Stimulated activated effector memory CD8-positive, alpha-beta T cell treated with anti-CD3 and anti-CD28 coated beads, Interleukin-12 subunit alpha, Interleukin-12 subunit beta, amount 100 ng/mL, for 72 hours (primary cell): ENCODE data around the gene SPTSSA.
"Not testable (repeated sequence)": the region's sequence is repeated elsewhere in the genome, so short reads cannot be mapped to it uniquely, and the experiment has no call there.

Experiments used
- ATAC-seq: fragments of 150-1000 bp; cut with Tn5 transposase; 2 replicates; pipeline ENCODE4 v1.10.0; 2021
- DNase-seq, 2 donors: peaks; one replicate each; pipeline ENCODE4 v3.0.0; 2021 to 2022; ENCODE audit warnings: low spot score in 2 of 2
- H3K27ac Mint-ChIP-seq: one replicate; pipeline ENCODE4 v1.8.0; 2022; ENCODE audit warnings: mild to moderate bottlenecking, mixed read lengths
- H3K36me3 Mint-ChIP-seq: one replicate; pipeline ENCODE4 v1.8.0; 2022; ENCODE audit warnings: mild to moderate bottlenecking, mixed read lengths
- H3K4me1 Mint-ChIP-seq: one replicate; pipeline ENCODE4 v1.8.0; 2022; ENCODE audit warnings: mixed read lengths
- H3K4me3 Mint-ChIP-seq: one replicate; pipeline ENCODE4 v1.8.0; 2022; ENCODE audit warnings: mild to moderate bottlenecking, mixed read lengths
- H3K9me3 Mint-ChIP-seq: one replicate; pipeline ENCODE4 v1.8.0; 2022; ENCODE audit warnings: mixed read lengths

SPTSSA gene

GRCh38 chr14:34482463-34482862, 20.4 kb upstream of the SPTSSA start:
- H3K4me1 Mint-ChIP-seq: no peaks in the 10 kb centered on the region
- no peak overlapping the region for H3K27ac Mint-ChIP-seq
- DNase-seq: no peak

GRCh38 chr14:34479694-34480093, 17.7 kb upstream of the SPTSSA start:
- Mint-ChIP-seq H3K4me1 (no peaks in the 10 kb centered on the region), H3K4me3 (no peak overlapping the region), H3K9me3 (no peaks in the 10 kb centered on the region), H3K36me3 (no peaks in the 10 kb centered on the region), H3K27ac (no peak overlapping the region)
- DNase-seq (no peak), ATAC-seq (no peak)

More at GRCh38 chr14:34482463-34482862, 20.4 kb upstream of the SPTSSA start:
- H3K4me3 Mint-ChIP-seq: no peak overlapping the region
- H3K9me3 Mint-ChIP-seq: peaks cover 3% of the 10 kb centered on the region
- ATAC-seq: no peak
- no peaks in the 10 kb centered on the region for H3K36me3 Mint-ChIP-seq

DNA sequence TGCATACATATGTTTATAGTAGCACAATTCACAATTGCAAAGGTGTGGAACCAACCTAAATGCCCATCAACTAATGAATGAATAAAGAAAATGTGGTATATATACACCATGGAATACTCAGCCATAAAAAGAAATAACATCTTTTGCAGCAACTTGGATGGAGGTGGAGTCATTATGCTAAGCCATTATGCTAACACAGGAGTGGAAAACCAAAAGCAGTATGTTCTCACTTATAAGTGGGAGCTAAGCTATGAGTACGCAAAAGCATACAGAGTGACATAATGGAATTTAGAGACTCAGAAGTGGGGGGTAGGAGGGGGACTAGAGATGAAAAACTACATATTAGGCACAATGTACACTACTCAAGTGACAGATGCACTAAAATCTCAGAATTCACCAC, 16.2 kb upstream of the SPTSSA start:
- DNase-seq (no peak), ATAC-seq (no peak)
- Mint-ChIP-seq H3K27ac (no peak overlapping the region), H3K9me3 (no peaks in the 10 kb centered on the region), H3K4me1 (no peaks in the 10 kb centered on the region), H3K4me3 (no peak overlapping the region), H3K36me3 (no peaks in the 10 kb centered on the region)

DNA sequence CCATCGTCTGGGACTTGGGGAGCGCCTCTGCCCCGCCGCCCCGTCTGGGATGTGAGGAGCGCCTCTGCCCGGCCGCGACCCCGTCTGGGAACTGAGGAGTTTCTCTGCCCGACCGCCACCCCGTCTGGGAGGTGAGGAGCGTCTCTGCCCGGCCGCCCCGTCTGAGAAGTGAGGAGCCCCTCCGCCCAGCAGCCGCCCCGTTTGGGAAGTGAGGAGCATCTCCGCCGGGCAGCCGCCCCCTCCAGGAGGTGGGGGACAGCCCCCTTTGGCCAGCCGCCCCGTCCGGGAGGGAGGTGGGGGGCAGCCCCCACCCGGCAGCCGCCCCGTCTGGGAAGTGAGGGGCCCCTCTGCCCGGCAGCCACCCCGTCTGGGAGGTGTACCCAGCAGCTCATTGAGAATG, 14.0 kb upstream of the SPTSSA start:
- not testable (repeated sequence) for H3K36me3 Mint-ChIP-seq, H3K27ac Mint-ChIP-seq, H3K4me1 Mint-ChIP-seq, ATAC-seq, DNase-seq, H3K4me3 Mint-ChIP-seq, H3K9me3 Mint-ChIP-seq

- Mint-ChIP-seq H3K9me3 (no peaks in the 10 kb centered on the region), H3K4me1 (no peaks in the 10 kb centered on the region), H3K27ac (no peak overlapping the region), H3K36me3 (no peaks in the 10 kb centered on the region), H3K4me3 (no peak overlapping the region)
- ATAC-seq: no peak
- DNase-seq: no peak
Measured at GRCh38 chr14:34475163-34475562, 13.1 kb upstream of the SPTSSA start.

- H3K4me3 Mint-ChIP-seq: no peak overlapping the region
- no peak overlapping the region for H3K27ac Mint-ChIP-seq
- H3K9me3 Mint-ChIP-seq: no peaks in the 10 kb centered on the region
- ATAC-seq (no peak), DNase-seq (no peak)
- no peaks in the 10 kb centered on the region for H3K4me1 Mint-ChIP-seq
- H3K36me3 Mint-ChIP-seq: no peaks in the 10 kb centered on the region
Measured at GRCh38 chr14:34474187-34474679, 12.2 kb upstream of the SPTSSA start.

DNA sequence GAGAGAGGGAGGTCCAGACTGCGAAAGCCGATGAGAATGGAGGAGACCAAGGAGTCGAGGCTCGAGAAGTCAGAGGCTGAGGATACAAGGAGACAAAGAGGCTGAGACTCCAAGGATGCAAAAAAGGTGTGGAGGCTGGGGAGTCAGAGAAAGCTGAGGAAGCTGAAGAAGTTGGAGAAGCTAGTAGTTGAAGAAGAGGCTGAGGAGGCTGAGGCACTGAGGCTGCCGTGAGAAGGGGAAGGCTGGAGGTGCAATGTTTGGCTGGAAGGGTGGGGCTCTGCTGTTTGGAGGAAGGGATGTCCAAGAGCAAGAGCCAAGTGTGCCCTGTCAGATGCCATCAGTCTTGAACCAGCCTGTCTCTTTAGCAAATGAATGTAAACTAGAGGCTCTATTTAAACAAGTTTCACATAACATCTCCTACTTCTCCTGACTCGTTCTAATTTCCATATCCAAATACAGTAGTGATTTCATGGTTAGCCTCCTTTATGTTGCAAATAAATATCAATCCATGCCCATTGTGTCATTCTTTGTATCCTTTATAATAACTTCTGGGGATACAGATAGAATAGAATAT, 10.8 kb upstream of the SPTSSA start:
- Mint-ChIP-seq H3K36me3 (no peaks in the 10 kb centered on the region), H3K27ac (no peak overlapping the region), H3K9me3 (no peaks in the 10 kb centered on the region), H3K4me3 (no peak overlapping the region), H3K4me1 (no peaks in the 10 kb centered on the region)
- DNase-seq (no peak), ATAC-seq (no peak)

GRCh38 chr14:34470319-34470718, 8.3 kb upstream of the SPTSSA start:
- no peaks in the 10 kb centered on the region for H3K36me3 Mint-ChIP-seq
- H3K27ac Mint-ChIP-seq: no peak overlapping the region
- no peaks in the 10 kb centered on the region for H3K4me1 Mint-ChIP-seq
- no peak for ATAC-seq
- H3K4me3 Mint-ChIP-seq: no peak overlapping the region
- no peak for DNase-seq
- H3K9me3 Mint-ChIP-seq: no peaks in the 10 kb centered on the region

DNA sequence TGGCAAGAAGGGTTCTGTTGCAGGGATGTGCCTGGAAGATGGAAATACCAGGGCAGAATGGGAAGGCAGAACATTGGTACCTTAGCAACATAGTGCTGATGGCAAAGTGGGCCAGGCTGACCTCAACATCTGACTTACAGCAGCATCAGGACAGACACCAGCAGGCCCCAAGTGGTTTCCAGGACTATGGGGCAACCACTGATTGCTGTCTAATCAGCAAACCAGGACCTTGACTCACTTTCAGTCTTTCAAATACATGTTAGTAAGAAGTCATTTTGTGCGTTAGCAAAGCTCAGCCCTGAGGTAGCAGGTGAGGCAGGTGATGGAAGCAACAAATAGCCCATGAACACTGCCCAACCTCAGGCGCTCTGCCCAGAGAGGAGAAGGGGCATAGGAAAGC, 4.7 kb upstream of the SPTSSA start:
- ATAC-seq: no peak
- Mint-ChIP-seq H3K4me3 (no peak overlapping the region), H3K27ac (no peak overlapping the region), H3K4me1 (no peaks in the 10 kb centered on the region), H3K36me3 (no peaks in the 10 kb centered on the region), H3K9me3 (no peaks in the 10 kb centered on the region)
- no peak for DNase-seq

- H3K9me3 Mint-ChIP-seq: no peaks in the 10 kb centered on the region
- no peak for ATAC-seq
- no peak overlapping the region for H3K4me3 Mint-ChIP-seq
- H3K4me1 Mint-ChIP-seq: peaks cover 10% of the 10 kb centered on the region
- no peaks in the 10 kb centered on the region for H3K36me3 Mint-ChIP-seq
- DNase-seq: no peak
- H3K27ac Mint-ChIP-seq: no peak overlapping the region
Measured at GRCh38 chr14:34465069-34465859, 3.2 kb upstream of the SPTSSA start.

GRCh38 chr14:34463598-34463961, 1.5 kb upstream of the SPTSSA start:
- DNase-seq (no peak), ATAC-seq (no peak)
- Mint-ChIP-seq H3K9me3 (no peaks in the 10 kb centered on the region), H3K4me1 (peaks cover 10% of the 10 kb centered on the region), H3K4me3 (no peak overlapping the region), H3K27ac (no peak overlapping the region), H3K36me3 (no peaks in the 10 kb centered on the region)

- peaks cover 9% of the 10 kb centered on the region for H3K36me3 Mint-ChIP-seq
- no peak overlapping the region for H3K4me3 Mint-ChIP-seq
- peak; percentile 12 for ATAC-seq
- H3K9me3 Mint-ChIP-seq: no peaks in the 10 kb centered on the region
- peak overlapping the region; percentile 72 for H3K27ac Mint-ChIP-seq
- DNase-seq: peak; percentile 13 to 67
- peaks cover 10% of the 10 kb centered on the region for H3K4me1 Mint-ChIP-seq
Measured at GRCh38 chr14:34461334-34462131, 507 bp downstream of the SPTSSA start.

DNA sequence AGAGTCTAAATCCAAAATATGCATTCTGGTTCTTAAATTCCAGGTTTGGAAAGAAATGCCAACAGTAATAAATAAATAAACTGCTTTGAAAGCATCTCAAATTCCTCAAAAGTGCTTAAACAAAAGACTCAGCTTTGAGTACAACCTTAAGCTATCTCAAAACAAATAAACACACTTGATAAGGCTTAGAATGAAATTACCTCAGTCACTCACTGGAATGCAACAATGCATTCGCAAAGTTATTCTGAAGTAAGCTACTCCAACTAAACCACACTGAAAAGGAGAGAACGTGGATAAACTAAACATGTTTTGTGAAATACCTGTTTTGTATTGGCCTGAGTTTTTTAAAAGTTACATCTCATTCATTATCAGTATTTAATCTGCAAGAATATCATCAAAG, 1.2 kb downstream of the SPTSSA start:
- Mint-ChIP-seq H3K27ac (peak overlapping the region; percentile 72), H3K4me3 (no peak overlapping the region)
- no peak for ATAC-seq

DNA sequence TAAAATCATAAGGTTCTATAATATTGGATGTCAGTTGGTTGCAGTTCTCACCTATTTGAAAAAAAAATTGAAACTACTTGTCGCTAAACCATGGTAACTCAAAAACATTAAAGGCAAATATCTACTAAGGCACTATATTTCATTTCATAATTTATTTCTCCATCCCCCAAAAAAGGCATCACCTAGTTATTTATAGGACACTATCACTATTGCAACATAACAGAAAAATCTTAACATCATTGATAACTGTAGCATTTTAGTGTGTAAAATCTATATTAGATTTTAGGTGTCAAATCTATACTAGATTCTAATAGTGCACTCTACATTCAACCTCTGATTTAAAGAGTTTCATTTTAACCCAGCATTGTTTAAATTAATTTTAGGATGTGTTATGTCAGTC, 1.7 kb downstream of the SPTSSA start:
- no peak for DNase-seq
- ATAC-seq: no peak
- no peak overlapping the region for H3K27ac Mint-ChIP-seq
- H3K4me1 Mint-ChIP-seq: peaks cover 10% of the 10 kb centered on the region
- H3K4me3 Mint-ChIP-seq: no peak overlapping the region
- H3K36me3 Mint-ChIP-seq: peaks cover 21% of the 10 kb centered on the region
- no peaks in the 10 kb centered on the region for H3K9me3 Mint-ChIP-seq

More for the DNA sequence above, 1.2 kb downstream of the SPTSSA start:
- peaks cover 16% of the 10 kb centered on the region for H3K36me3 Mint-ChIP-seq
- peaks cover 10% of the 10 kb centered on the region for H3K4me1 Mint-ChIP-seq
- no peak for DNase-seq
- no peaks in the 10 kb centered on the region for H3K9me3 Mint-ChIP-seq

DNA sequence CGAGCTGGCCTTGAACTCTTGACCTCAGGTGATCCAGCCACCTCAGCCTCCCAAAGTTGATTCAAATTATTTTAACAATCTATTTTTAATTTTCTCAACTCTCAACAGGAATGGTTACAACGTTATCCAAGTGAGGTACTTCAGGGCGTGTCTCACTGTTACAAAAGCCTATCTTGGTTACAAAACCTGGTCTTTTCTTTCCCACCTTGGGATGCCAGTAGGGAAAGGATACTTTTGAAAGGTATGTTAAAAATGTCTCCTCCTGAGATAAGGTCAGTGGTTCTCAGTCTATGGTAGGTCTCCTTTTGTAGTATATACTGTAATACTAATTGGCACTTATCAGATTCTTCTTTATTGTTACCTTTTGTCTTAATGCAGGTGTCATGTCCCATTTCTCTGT, 4.9 kb downstream of the SPTSSA start:
- Mint-ChIP-seq H3K27ac (no peak overlapping the region), H3K4me1 (peaks cover 10% of the 10 kb centered on the region), H3K36me3 (peaks cover 44% of the 10 kb centered on the region), H3K9me3 (no peaks in the 10 kb centered on the region), H3K4me3 (no peak overlapping the region)
- DNase-seq: no peak
- ATAC-seq: no peak

- ATAC-seq (no peak), DNase-seq (no peak)
- Mint-ChIP-seq H3K36me3 (peaks cover 62% of the 10 kb centered on the region), H3K9me3 (no peaks in the 10 kb centered on the region), H3K27ac (no peak overlapping the region), H3K4me1 (no peaks in the 10 kb centered on the region), H3K4me3 (no peak overlapping the region)
Measured at GRCh38 chr14:34453226-34453625, 8.8 kb downstream of the SPTSSA start.
